Activated naive CD4-positive, alpha-beta T cell treated with anti-CD3 and anti-CD28 coated beads, Interleukin-2, amount 50 U/mL, for 24 hours (primary cell): ENCODE data around the gene RNF224.

Experiments used
- H3K27ac Mint-ChIP-seq: one replicate; pipeline ENCODE4 v1.8.0; 2021; ENCODE audit warnings: mild to moderate bottlenecking, mixed read lengths
- H3K27me3 Mint-ChIP-seq: one replicate; pipeline ENCODE4 v1.8.0; 2021; ENCODE audit warnings: mixed read lengths
- H3K36me3 Mint-ChIP-seq: one replicate; pipeline ENCODE4 v1.8.0; 2021; ENCODE audit warnings: mixed read lengths
- H3K4me1 Mint-ChIP-seq: one replicate; pipeline ENCODE4 v1.8.0; 2021; ENCODE audit warnings: mixed read lengths
- H3K4me3 Mint-ChIP-seq: one replicate; pipeline ENCODE4 v1.8.0; 2021; ENCODE audit warnings: mild to moderate bottlenecking, mixed read lengths
- H3K9me3 Mint-ChIP-seq: one replicate; pipeline ENCODE4 v1.8.0; 2021; ENCODE audit warnings: mixed read lengths

The RNF224 gene

GRCh38 chr9:137227054-137227852, at the start of gene RNF224:
RNF224 (plus strand) TSS chr9:137227502; CDS start chr9:137228336, 834 bp downstream.
- peak within 1 kb of the TSS; percentile 70 for H3K27ac Mint-ChIP-seq
- peaks cover 8% of the 10 kb centered on the region for H3K4me1 Mint-ChIP-seq
- H3K27me3 Mint-ChIP-seq = peaks cover 2% of the 10 kb centered on the region
- H3K9me3 Mint-ChIP-seq = no peaks in the 10 kb centered on the region
- no peaks in the 10 kb centered on the region for H3K36me3 Mint-ChIP-seq
- H3K4me3 Mint-ChIP-seq = peak within 1 kb of the TSS; percentile 16

DNA sequence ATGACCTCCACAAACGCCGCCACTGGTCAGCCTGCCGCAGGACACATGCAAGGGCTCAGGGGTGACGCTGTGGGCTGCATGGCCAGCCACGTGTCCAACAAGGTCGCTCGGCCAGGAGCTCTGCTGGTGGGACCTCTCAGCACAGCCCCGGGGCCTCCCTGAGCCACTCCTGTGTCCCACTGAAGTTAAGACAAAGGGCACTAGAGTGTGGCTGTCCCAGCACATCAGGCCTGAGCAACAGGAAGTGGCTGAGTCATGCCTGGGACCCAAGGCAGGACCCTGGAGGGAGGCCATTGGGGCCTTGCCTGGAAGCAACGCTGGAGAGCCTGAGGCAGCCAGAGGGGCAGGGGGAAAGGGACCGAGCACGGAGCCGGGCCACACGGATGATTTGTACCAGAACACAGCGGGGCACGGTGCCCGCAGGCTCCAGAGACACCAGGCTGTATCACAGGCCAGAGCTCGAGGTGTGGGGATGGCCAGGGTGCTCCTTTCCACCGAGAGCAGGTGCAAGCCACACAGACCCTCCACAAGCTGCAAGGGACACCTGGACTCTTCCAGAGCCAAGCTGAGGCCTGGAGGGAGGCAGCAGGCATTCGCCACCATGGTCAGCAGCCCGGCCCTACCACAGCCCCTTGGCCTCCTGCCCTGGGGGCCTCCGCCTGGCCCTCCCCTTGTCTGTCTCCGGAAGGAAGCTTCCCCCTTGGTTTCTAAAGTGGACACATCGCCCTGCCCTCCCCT, 48.9 kb upstream of the RNF224 start:
- Mint-ChIP-seq H3K36me3 (no peaks in the 10 kb centered on the region), H3K9me3 (no peaks in the 10 kb centered on the region), H3K27ac (no peak overlapping the region), H3K4me3 (no peak overlapping the region), H3K4me1 (no peaks in the 10 kb centered on the region), H3K27me3 (no peaks in the 10 kb centered on the region)

DNA sequence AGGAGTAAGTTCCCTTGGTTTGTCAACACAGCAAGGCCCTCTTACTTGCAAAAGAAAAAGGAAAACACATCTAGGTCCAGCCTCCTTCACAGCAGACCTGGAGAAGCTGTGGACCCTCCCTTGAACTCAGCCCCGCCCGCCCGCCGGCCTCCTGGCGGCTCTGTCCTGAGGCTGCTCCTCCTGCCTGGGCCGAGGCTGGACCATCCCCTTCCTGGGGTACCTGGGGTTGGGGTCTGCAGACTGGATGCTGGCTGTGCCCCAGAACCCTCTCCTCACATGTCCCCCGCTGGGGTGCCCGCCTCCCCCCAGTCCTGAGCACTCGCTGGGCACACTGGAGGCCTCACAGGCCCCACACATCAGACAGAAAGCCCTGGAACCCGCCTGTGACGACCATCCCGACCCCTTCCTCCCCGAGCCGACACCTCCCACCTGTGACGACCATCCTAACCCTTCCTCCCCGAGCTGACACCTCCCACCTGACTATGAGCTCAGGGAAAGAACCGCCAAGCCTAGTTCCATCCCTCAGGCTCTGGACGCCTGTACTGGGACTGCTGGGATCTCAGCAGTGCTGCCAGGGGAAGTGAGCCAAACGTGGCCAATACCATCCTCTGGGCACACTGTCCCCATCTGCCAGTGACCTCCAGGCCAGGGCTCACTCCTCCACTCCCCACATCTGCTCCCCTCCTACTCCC, 48.2 kb upstream of the RNF224 start:
- no peak overlapping the region for H3K4me3 Mint-ChIP-seq
- no peaks in the 10 kb centered on the region for H3K27me3 Mint-ChIP-seq
- H3K4me1 Mint-ChIP-seq = peaks cover 2% of the 10 kb centered on the region
- no peaks in the 10 kb centered on the region for H3K9me3 Mint-ChIP-seq
- no peaks in the 10 kb centered on the region for H3K36me3 Mint-ChIP-seq
- no peak overlapping the region for H3K27ac Mint-ChIP-seq

GRCh38 chr9:137179761-137180160, 47.5 kb upstream of the RNF224 start:
- Mint-ChIP-seq H3K4me1 (peaks cover 7% of the 10 kb centered on the region), H3K36me3 (no peaks in the 10 kb centered on the region), H3K27me3 (no peaks in the 10 kb centered on the region), H3K4me3 (no peak overlapping the region), H3K9me3 (no peaks in the 10 kb centered on the region), H3K27ac (no peak overlapping the region)

DNA sequence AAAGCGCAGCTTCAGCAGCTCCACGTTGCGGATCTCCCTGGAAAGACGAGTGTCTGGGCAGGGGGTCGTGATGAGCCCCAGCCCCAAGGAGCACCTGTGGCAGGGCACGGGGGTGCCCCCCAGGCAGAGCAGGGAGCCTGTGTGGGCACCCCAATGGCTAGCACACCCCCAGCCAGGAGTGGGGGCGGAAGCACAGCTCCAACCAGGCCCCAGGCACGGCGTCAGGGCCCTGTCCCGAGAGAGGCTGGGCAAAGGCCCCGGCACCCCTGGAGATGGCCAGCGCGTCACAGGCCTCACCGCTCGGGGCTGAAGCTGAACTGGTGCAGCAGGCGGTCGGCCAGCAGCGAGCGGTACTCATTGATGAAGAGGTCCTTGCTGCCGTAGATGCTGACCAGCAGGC, 46.8 kb upstream of the RNF224 start:
- Mint-ChIP-seq H3K9me3 (no peaks in the 10 kb centered on the region), H3K27me3 (no peaks in the 10 kb centered on the region), H3K27ac (no peak overlapping the region), H3K36me3 (no peaks in the 10 kb centered on the region), H3K4me3 (no peak overlapping the region), H3K4me1 (peaks cover 7% of the 10 kb centered on the region)

- H3K4me3 Mint-ChIP-seq = no peak overlapping the region
- H3K9me3 Mint-ChIP-seq = no peaks in the 10 kb centered on the region
- H3K27me3 Mint-ChIP-seq = no peaks in the 10 kb centered on the region
- no peaks in the 10 kb centered on the region for H3K36me3 Mint-ChIP-seq
- H3K27ac Mint-ChIP-seq = no peak overlapping the region
- H3K4me1 Mint-ChIP-seq = peaks cover 13% of the 10 kb centered on the region
Measured at GRCh38 chr9:137181680-137182079, 45.6 kb upstream of the RNF224 start.

GRCh38 chr9:137182836-137183235, 44.5 kb upstream of the RNF224 start:
- Mint-ChIP-seq H3K4me1 (peaks cover 23% of the 10 kb centered on the region), H3K27ac (no peak overlapping the region), H3K4me3 (no peak overlapping the region)

GRCh38 chr9:137183980-137184595, 43.2 kb upstream of the RNF224 start:
- H3K9me3 Mint-ChIP-seq = no peaks in the 10 kb centered on the region
- no peak overlapping the region for H3K27ac Mint-ChIP-seq
- H3K4me1 Mint-ChIP-seq = peaks cover 25% of the 10 kb centered on the region
- no peaks in the 10 kb centered on the region for H3K36me3 Mint-ChIP-seq
- no peak overlapping the region for H3K4me3 Mint-ChIP-seq
- H3K27me3 Mint-ChIP-seq = no peaks in the 10 kb centered on the region

More at GRCh38 chr9:137182836-137183235, 44.5 kb upstream of the RNF224 start:
- Mint-ChIP-seq H3K27me3 (no peaks in the 10 kb centered on the region), H3K36me3 (no peaks in the 10 kb centered on the region), H3K9me3 (no peaks in the 10 kb centered on the region)

GRCh38 chr9:137184881-137185660, 42.2 kb upstream of the RNF224 start:
- no peaks in the 10 kb centered on the region for H3K9me3 Mint-ChIP-seq
- no peak overlapping the region for H3K4me3 Mint-ChIP-seq
- peaks cover 32% of the 10 kb centered on the region for H3K4me1 Mint-ChIP-seq
- no peak overlapping the region for H3K27ac Mint-ChIP-seq
- H3K36me3 Mint-ChIP-seq = no peaks in the 10 kb centered on the region
- no peaks in the 10 kb centered on the region for H3K27me3 Mint-ChIP-seq

- no peaks in the 10 kb centered on the region for H3K27me3 Mint-ChIP-seq
- no peaks in the 10 kb centered on the region for H3K36me3 Mint-ChIP-seq
- H3K4me3 Mint-ChIP-seq = peak overlapping the region; percentile 95
- H3K9me3 Mint-ChIP-seq = no peaks in the 10 kb centered on the region
- peaks cover 32% of the 10 kb centered on the region for H3K4me1 Mint-ChIP-seq
- H3K27ac Mint-ChIP-seq = no peak overlapping the region
Measured at GRCh38 chr9:137185921-137186320, 41.4 kb upstream of the RNF224 start.

GRCh38 chr9:137186385-137186784, 40.9 kb upstream of the RNF224 start:
- Mint-ChIP-seq H3K27ac (no peak overlapping the region), H3K27me3 (no peaks in the 10 kb centered on the region), H3K9me3 (no peaks in the 10 kb centered on the region), H3K4me3 (peak overlapping the region; percentile 95), H3K36me3 (no peaks in the 10 kb centered on the region), H3K4me1 (peaks cover 32% of the 10 kb centered on the region)

- Mint-ChIP-seq H3K4me1 (peaks cover 32% of the 10 kb centered on the region), H3K9me3 (no peaks in the 10 kb centered on the region), H3K4me3 (peak overlapping the region; percentile 95), H3K36me3 (no peaks in the 10 kb centered on the region), H3K27ac (peak overlapping the region; percentile 91), H3K27me3 (no peaks in the 10 kb centered on the region)
Measured at GRCh38 chr9:137187386-137187785, 39.9 kb upstream of the RNF224 start.

DNA sequence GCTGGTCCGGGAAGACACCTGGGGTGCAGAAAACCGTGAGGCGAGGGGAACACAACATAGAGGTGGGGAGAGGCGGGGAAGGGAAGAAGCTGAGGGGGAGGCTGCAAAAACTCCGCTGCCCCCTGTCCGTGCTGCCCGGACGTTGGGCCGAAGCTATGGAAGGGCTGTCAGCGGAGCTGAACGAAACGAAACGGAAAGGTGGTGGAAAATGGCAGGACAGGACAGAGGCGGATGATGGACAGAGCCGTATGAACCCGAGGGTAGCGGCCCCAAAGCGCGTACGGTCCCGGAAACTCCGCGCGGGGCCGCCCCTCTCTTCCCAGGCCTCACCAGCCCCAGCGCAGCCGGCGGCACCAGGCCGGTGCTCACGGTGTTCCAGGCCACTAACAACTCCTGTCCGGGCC, 39.2 kb upstream of the RNF224 start:
- Mint-ChIP-seq H3K27ac (peak overlapping the region; percentile 91), H3K4me1 (peaks cover 32% of the 10 kb centered on the region), H3K27me3 (no peaks in the 10 kb centered on the region), H3K36me3 (no peaks in the 10 kb centered on the region), H3K4me3 (peak overlapping the region; percentile 95), H3K9me3 (no peaks in the 10 kb centered on the region)

GRCh38 chr9:137188490-137189296, 38.6 kb upstream of the RNF224 start, which contains the start of the genes ANAPC2 and SSNA1:
ANAPC2 (minus strand) TSS chr9:137188560; CDS start chr9:137188532, 28 bp downstream.
SSNA1 (plus strand) TSS chr9:137188676; CDS start chr9:137188727, 51 bp downstream.
- peak within 1 kb of the TSS; percentile 95 for H3K4me3 Mint-ChIP-seq
- H3K9me3 Mint-ChIP-seq = no peaks in the 10 kb centered on the region
- no peaks in the 10 kb centered on the region for H3K36me3 Mint-ChIP-seq
- no peaks in the 10 kb centered on the region for H3K27me3 Mint-ChIP-seq
- peak within 1 kb of the TSS; percentile 91 for H3K27ac Mint-ChIP-seq
- H3K4me1 Mint-ChIP-seq = peaks cover 32% of the 10 kb centered on the region
